Ovary (tissue), 9 donors: ENCODE data around the gene SLC30A3. TPM values are rescaled to one million over a fixed set of nuclear protein-coding genes. Genes with fewer than 3 reads are reported as not detected.
"Not testable (repeated sequence)": the region's sequence is repeated elsewhere in the genome, so short reads cannot be mapped to it uniquely, and the experiment has no call there.

Experiments
- DNase-seq, 5 donors: peaks; one replicate each; pipeline ENCODE4 v3.0.0-alpha.2; 2019 to 2020
- H3K27ac ChIP-seq, 2 donors: fragments of 200-600 bp; one replicate each; pipeline versions ENCODE4 v1.5.1 to v1.8.0; 2019 to 2022
- H3K27me3 ChIP-seq: fragments of 200-600 bp; one replicate; pipeline ENCODE4 v1.8.0; 2022
- H3K36me3 ChIP-seq: fragments of 200-600 bp; sonication (generic); one replicate; pipeline ENCODE4 v1.5.1; 2019
- H3K4me1 ChIP-seq: one replicate; pipeline ENCODE4 v1.8.1; 2013; ENCODE audit warnings: mild to moderate bottlenecking, moderate library complexity; ENCODE audit not compliant: insufficient read depth
- H3K4me3 ChIP-seq: fragments of 200-600 bp; sonication (generic); one replicate; pipeline ENCODE4 v1.5.1; 2017
- H3K9me3 ChIP-seq, 2 donors: fragments of 200-600 bp in 1 of 2; sonication (generic) in 1 of 2; one replicate each; pipeline versions ENCODE4 v1.5.1 to v1.8.1; 2013 to 2019; ENCODE audit warnings: mild to moderate bottlenecking in 1 of 2, moderate library complexity in 1 of 2
- CTCF ChIP-seq, 3 donors: fragments of 450-650 bp in 2 of 3; fragments of 200-600 bp in 1 of 3; IDR thresholded peaks; one replicate each; pipeline versions ENCODE4 v1.5.1 to v1.8.0; 2016 to 2022; ENCODE audit warnings: antibody characterized with exemption in 3 of 3, mild to moderate bottlenecking in 1 of 3
- EP300 ChIP-seq: sonication (generic); formaldehyde crosslinking; IDR thresholded peaks from one replicate; pipeline ENCODE4 v1.6.1; 2017; ENCODE audit warnings: antibody characterized with exemption
- POLR2A ChIP-seq: fragments of 450-650 bp; IDR thresholded peaks from one replicate; pipeline ENCODE4 v1.6.1; 2017; ENCODE audit warnings: antibody characterized with exemption, mild to moderate bottlenecking, moderate library complexity
- WGBS, 3 donors: extraction: QIAGEN DNeasy Blood & Tissue Kit in 1 of 3; methylation state at CpG; one replicate each; pipeline versions ENCODE4 v1.1.5 to v1.1.7; 2013 to 2017; 5-methylcytosine and 5-hydroxymethylcytosine counted together
- intact Hi-C, 4 donors: fragments of 100-400 bp; cut with DNase I; formaldehyde crosslinking; loops; one replicate each; pipeline versions ENCODE4 v1.11.0 to v1.15.1; 2022 to 2023
- polyA plus RNA-seq, 2 donors: library from polyadenylated mRNA; stranded (reverse); fragments of 200-250 nt in 1 of 2; fragments of 350-450 nt in 1 of 2; fragmentation: Illumina TruSeq in 1 of 2; extraction: RNeasy Lipid Tissue Mini Kit (QIAGEN cat#74804) in 1 of 2; gene quantifications; one replicate each; pipeline ENCODE4 v1.2.3, GENCODE V29; 2013 to 2014
- total RNA-seq, 7 donors: library from RNA; depleted of rRNA in 2 of 7; stranded (reverse); fragments of >200 nt in 2 of 7; fragmentation: NEBNext Ultra II Directional in 3 of 7; extraction: Animal tissue kit (Norgen Biotek cat#: 25700) in 3 of 7; gene quantifications; one replicate each; pipeline versions ENCODE4 v1.1.0 to v1.2.4, GENCODE V29; 2016 to 2023
- donor health status: DM: no; HTN: no; CAD: no; lungs with moderate emphysema.
- donor health status: DM: no; HTN: no; CAD: no.
- donor health status: Bipolar disorder and iron deficiency.
- donor health status: DM: yes; HTN: yes; CAD: no.
- donor health status: DM: no; HTN: no; CAD: no.
- donor health status: DM: yes; HTN: yes; CAD: no.

The SLC30A3 gene
- total and polyA plus RNA-seq, 9 donors, result 0.23 to 1.1 (median 0.36) TPM; not detected in 3

GRCh38 chr2:27271631-27272340, 8.9 kb upstream of the SLC30A3 start:
- intact Hi-C loops, result loop anchor here in 2 of 4 donors (10.0 kb wide), 2 partner anchors 177 to 307 kb away; no protein-coding TSS in a partner anchor
- H3K27ac ChIP-seq, result no peak overlapping the region
- no peaks in the 10 kb centered on the region for H3K36me3 ChIP-seq
- no peaks in the 10 kb centered on the region for H3K27me3 ChIP-seq
- WGBS, 3 donors, result 48 to 55% (median 51%) methylated on average over 11 of the region's 11 CpGs
- no peak overlapping the region for H3K4me3 ChIP-seq
- TF ChIP-seq POLR2A (no peak), EP300 (no peak), CTCF (IDR thresholded peaks at IDR 0.05) (no peak)
- no peak for DNase-seq
- H3K4me1 ChIP-seq, result no peaks in the 10 kb centered on the region
- H3K9me3 ChIP-seq, result no peaks in the 10 kb centered on the region

DNA sequence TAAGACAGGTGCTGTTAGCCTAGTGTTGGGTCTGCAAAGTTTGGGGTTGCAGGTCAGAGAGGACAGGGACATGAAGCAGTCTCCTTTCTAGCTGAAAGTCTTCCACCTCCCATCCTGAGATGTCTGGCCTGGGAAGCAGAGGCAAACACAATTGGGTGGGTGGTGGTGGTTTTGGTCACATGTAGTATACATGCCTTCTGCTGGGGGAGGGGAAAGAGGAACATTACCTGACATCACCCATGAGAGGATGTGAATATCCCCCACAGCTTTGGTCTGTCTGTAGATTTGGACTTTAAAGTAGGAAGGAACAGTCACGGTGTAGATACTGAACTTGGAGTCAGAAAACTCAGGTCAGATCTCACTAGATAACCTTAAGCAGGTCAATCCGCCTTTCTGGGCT, 7.8 kb upstream of the SLC30A3 start:
- Histone ChIP-seq H3K36me3 (no peaks in the 10 kb centered on the region), H3K27me3 (no peaks in the 10 kb centered on the region), H3K4me3 (no peak overlapping the region), H3K9me3 (no peaks in the 10 kb centered on the region), H3K4me1 (no peaks in the 10 kb centered on the region), H3K27ac (no peak overlapping the region)
- TF ChIP-seq CTCF (IDR thresholded peaks at IDR 0.05) (no peak), POLR2A (no peak), EP300 (no peak)
- intact Hi-C loops, result loop anchor here in 2 of 4 donors (10.0 kb wide), 2 partner anchors 176 to 306 kb away; no protein-coding TSS in a partner anchor
- no peak for DNase-seq
- 82 to 90% (median 86%) methylated on average over 2 of the region's 2 CpGs for WGBS, 3 donors

- Histone ChIP-seq H3K9me3 (no peaks in the 10 kb centered on the region), H3K27me3 (no peaks in the 10 kb centered on the region), H3K27ac (no peak overlapping the region), H3K36me3 (no peaks in the 10 kb centered on the region), H3K4me1 (no peaks in the 10 kb centered on the region), H3K4me3 (no peak overlapping the region)
- WGBS, 3 donors, result 67 to 84% (median 70%) methylated on average over 3 of the region's 3 CpGs
- TF ChIP-seq POLR2A (no peak), EP300 (no peak), CTCF (IDR thresholded peaks at IDR 0.05) (no peak)
- DNase-seq, result no peak
- intact Hi-C loops, result loop anchor here in 2 of 4 donors (10.0 kb wide), 2 partner anchors 175 to 305 kb away; no protein-coding TSS in a partner anchor
These were observed 7.3 kb upstream of the SLC30A3 start for GRCh38 chr2:27270131-27270530.

- DNase-seq, H3K27ac ChIP-seq, H3K4me1 ChIP-seq, H3K9me3 ChIP-seq, H3K27me3 ChIP-seq, H3K4me3 ChIP-seq, intact Hi-C loops, H3K36me3 ChIP-seq: not testable (repeated sequence)
- 78 to 84% (median 82%) methylated on average over 13 of the region's 13 CpGs for WGBS, 3 donors
These were observed 5.4 kb upstream of the SLC30A3 start for GRCh38 chr2:27268296-27268695.

DNA sequence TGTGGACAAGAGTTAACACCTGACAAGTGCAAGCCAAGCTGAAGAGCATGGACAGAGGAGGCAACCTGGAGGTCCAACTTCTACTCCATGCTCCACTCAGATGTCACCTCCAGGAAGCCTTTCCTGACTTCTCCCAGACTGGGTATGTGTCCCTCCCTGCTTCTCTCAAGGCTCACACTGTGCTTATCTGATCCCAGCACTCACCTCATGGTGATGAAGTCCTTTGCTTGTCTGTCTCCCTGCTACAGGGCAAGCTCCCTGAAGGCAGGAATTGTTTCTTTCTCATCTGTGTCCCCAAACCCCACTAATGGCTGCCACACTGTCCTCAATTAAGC, 2.7 kb upstream of the SLC30A3 start:
- Histone ChIP-seq H3K9me3 (no peaks in the 10 kb centered on the region), H3K4me3 (no peak overlapping the region), H3K27ac (no peak overlapping the region), H3K27me3 (no peaks in the 10 kb centered on the region), H3K4me1 (peaks cover 9% of the 10 kb centered on the region), H3K36me3 (no peaks in the 10 kb centered on the region)
- TF ChIP-seq POLR2A, result no peak
- TF ChIP-seq EP300, result no peak
- TF ChIP-seq CTCF (IDR thresholded peaks at IDR 0.05), result no peak
- intact Hi-C loops, result no loop called here
- DNase-seq, result no peak
